K562 (cell line): ENCODE data around the gene SPRY2. TPM values are rescaled to one million over a fixed set of nuclear protein-coding genes. Genes with fewer than 3 reads are reported as not detected.
A peak's percentile ranks its signal among the peaks of the same experiment; 100 is the strongest.

Source experiments
- ATAC-seq: fragments of 200-7000 bp; cut with Tn5 transposase; 3 replicates; pipeline ENCODE4 v1.9.1; 2020; ENCODE audit warnings: moderate library complexity
- BruUV-seq: library from RNA; stranded (reverse); fragments of 400-500 nt; replicated peaks from 2 replicates; lab custom pipeline; 2021; lab: Mats Ljungman, UMichigan
- CTCF ChIA-PET: fragments of 300-600 bp; formaldehyde crosslinking; extraction: SDS; loops from one replicate; lab custom pipeline; 2021; ENCODE audit warnings: low intra/inter-chr PET ratio; lab: Yijun Ruan, JAX
- POLR2A ChIA-PET: fragments of 300-600, 350-650 bp; sonication (Branson Sonifier 250); formaldehyde crosslinking; extraction: SDS; loops from one replicate; lab custom pipeline; 2021; ENCODE audit warnings: antibody characterized with exemption, inconsistent platforms; lab: Yijun Ruan, JAX
- DNase-seq, 4 experiments: peaks; one replicate each; pipeline versions ENCODE4 v3.0.0 to v3.0.0-alpha.2; 2011 to 2018; ENCODE audit warnings: low spot score in 3 of 4, mixed read lengths in 3 of 4; ENCODE audit errors: extremely low read depth in 1 of 4
- FAIRE-seq: peaks from 2 replicates; lab custom pipeline; 2011; peaks lifted over from hg19 to GRCh38; lab: Jason Lieb, UNC
- H2AFZ ChIP-seq: 2 replicates; pipeline ENCODE4 v1.6.0; 2011; ENCODE audit warnings: low read depth, low read length, control low read depth, inconsistent platforms
- H3K27ac ChIP-seq: fragments of 200-600 bp; 3 replicates; pipeline ENCODE4 v1.8.0; 2011; ENCODE audit warnings: low read depth, mild to moderate bottlenecking, control low read depth, inconsistent platforms, low read length, moderate library complexity, mixed read lengths; ENCODE audit errors: extremely low read depth
- H3K27me3 ChIP-seq, 2 experiments: fragments of 300-600 bp in 1 of 2; 2 replicates in 1 of 2; 3 replicates in 1 of 2; pipeline versions ENCODE4 v1.6.0 to v1.8.0; 2011; ENCODE audit warnings: inconsistent platforms in 2 of 2, low read length in 2 of 2, mild to moderate bottlenecking in 1 of 2, mixed read lengths in 1 of 2, moderate library complexity in 1 of 2; ENCODE audit not compliant: control insufficient read depth in 2 of 2, insufficient read depth in 2 of 2
- H3K36me3 ChIP-seq: fragments of 300-600 bp; 3 replicates; pipeline ENCODE4 v1.8.0; 2011; ENCODE audit warnings: mild to moderate bottlenecking, low read length, inconsistent platforms; ENCODE audit not compliant: control insufficient read depth, insufficient read depth
- H3K4me1 ChIP-seq, 2 experiments: fragments of 200-600 bp in 1 of 2; replicated peaks in 1 of 2; 2 replicates in 1 of 2; 3 replicates in 1 of 2; pipeline versions ENCODE4 v1.5.1 to v1.8.0; 2011; ENCODE audit warnings: inconsistent platforms in 2 of 2, low read length in 2 of 2, mild to moderate bottlenecking in 1 of 2, mixed read lengths in 1 of 2, moderate library complexity in 1 of 2; ENCODE audit not compliant: control insufficient read depth in 2 of 2, insufficient read depth in 2 of 2
- H3K4me2 ChIP-seq: 2 replicates; pipeline ENCODE4 v1.6.1; 2011; ENCODE audit warnings: low read length, control low read depth, inconsistent platforms, mixed read lengths; ENCODE audit not compliant: insufficient read depth
- H3K4me3 ChIP-seq: fragments of 200-600 bp; sonication (generic), shearing (Covaris generic); 2 replicates; pipeline ENCODE4 v1.5.1; 2016; ENCODE audit warnings: control low read depth, inconsistent platforms
- H3K79me2 ChIP-seq: fragments of 200-600 bp; 3 replicates; pipeline ENCODE4 v1.8.0; 2011; ENCODE audit warnings: low read length, inconsistent platforms; ENCODE audit not compliant: control insufficient read depth, insufficient read depth
- H3K9ac ChIP-seq, 2 experiments: 2 replicates each; pipeline versions ENCODE4 v1.6.0 to v1.6.1; 2011; ENCODE audit warnings: low read depth in 2 of 2, low read length in 2 of 2, control low read depth in 1 of 2, inconsistent platforms in 1 of 2, mild to moderate bottlenecking in 1 of 2, mixed read lengths in 1 of 2; ENCODE audit not compliant: insufficient read depth in 1 of 2
- H3K9me1 ChIP-seq: one replicate; pipeline ENCODE4 v1.6.0; 2011; ENCODE audit warnings: inconsistent platforms, mild to moderate bottlenecking, low read length, moderate library complexity; ENCODE audit not compliant: control insufficient read depth, insufficient read depth
- H3K9me3 ChIP-seq: replicated peaks from 2 replicates; pipeline ENCODE4 v1.5.1; 2011; ENCODE audit warnings: low read depth, low read length, inconsistent platforms; ENCODE audit not compliant: control insufficient read depth, insufficient read depth
- H4K20me1 ChIP-seq: replicated peaks from 2 replicates; pipeline ENCODE4 v1.6.1; 2011; ENCODE audit warnings: low read length, inconsistent platforms, mixed read lengths; ENCODE audit not compliant: control insufficient read depth, insufficient read depth
- CSDE1 ChIP-seq, 2 experiments: fragments of 450-650 bp; IDR thresholded peaks; 2 replicates each; pipeline ENCODE4 v1.6.1; 2016; ENCODE audit warnings: mild to moderate bottlenecking in 1 of 2
- HNRNPLL ChIP-seq: fragments of 200-400 bp; formaldehyde crosslinking; IDR thresholded peaks from 2 replicates; pipeline ENCODE4 v1.6.1; 2017; ENCODE audit warnings: low read length, low read depth, mild to moderate bottlenecking; ENCODE audit not compliant: poor library complexity, severe bottlenecking
- HSF4 ChIP-seq: fragments of 250-450 bp; sonication (Bioruptor Pico); IDR thresholded peaks from 2 replicates; pipeline ENCODE4 v2.1.2; 2022; ENCODE audit warnings: mild to moderate bottlenecking, moderate library complexity, borderline replicate concordance
- MAFF ChIP-seq: IDR thresholded peaks from 2 replicates; pipeline ENCODE4 v1.6.1; 2012; ENCODE audit warnings: low read length, improper control_type of control experiment
- MYBL2 ChIP-seq, 2 experiments: fragments of 450-650 bp in 1 of 2; sonication (generic) in 1 of 2; formaldehyde crosslinking in 1 of 2; IDR thresholded peaks; 2 replicates each; pipeline versions ENCODE4 v1.6.1 to v1.8.1; 2017 to 2022; ENCODE audit warnings: borderline replicate concordance in 1 of 2, inconsistent platforms in 1 of 2, low read depth in 1 of 2, mild to moderate bottlenecking in 1 of 2, missing genetic modification reagents in 1 of 2, moderate library complexity in 1 of 2
- NFE2 ChIP-seq: IDR thresholded peaks from 2 replicates; pipeline ENCODE4 v1.6.1; 2014; ENCODE audit warnings: antibody characterized with exemption, low read depth
- PHB2 ChIP-seq: fragments of 450-650 bp; IDR thresholded peaks from 2 replicates; pipeline ENCODE4 v1.6.1; 2017; ENCODE audit warnings: low read depth
- PRMT5 ChIP-seq: sonication (generic); formaldehyde crosslinking; IDR thresholded peaks from 2 replicates; pipeline ENCODE4 v1.5.0; 2020; ENCODE audit warnings: missing genetic modification reagents
- SOX6 ChIP-seq: fragments of 450-650 bp; IDR thresholded peaks from 2 replicates; pipeline ENCODE4 v1.6.1; 2014; ENCODE audit warnings: mild to moderate bottlenecking
- ZNF134 ChIP-seq: fragments of 250-450 bp; sonication (Bioruptor Pico); conservative IDR thresholded peaks from 2 replicates; pipeline ENCODE4 v1.4.0; 2020
- ZNF253 ChIP-seq: fragments of 250-450 bp; sonication (Bioruptor Pico); conservative IDR thresholded peaks from 2 replicates; pipeline ENCODE4 v1.6.1; 2021; ENCODE audit warnings: mild to moderate bottlenecking
- ZNF586 ChIP-seq: fragments of 450-650 bp; formaldehyde crosslinking; conservative IDR thresholded peaks from 2 replicates; pipeline ENCODE4 v1.4.0; 2020; ENCODE audit warnings: mild to moderate bottlenecking, moderate library complexity
- WGBS: fragments of 100-300 bp; shearing (Covaris generic); methylation state at CpG from one replicate; pipeline ENCODE4 v1.1.6; 2016; ENCODE audit warnings: low coverage, mixed read lengths; ENCODE audit not compliant: insufficient coverage; ENCODE audit errors: missing lambda C conversion rate; 5-methylcytosine and 5-hydroxymethylcytosine counted together
- in situ Hi-C: fragments of 300-500 bp; cut with MboI; formaldehyde crosslinking; loops from 4 replicates; pipeline ENCODE4 v1.15.0; 2018; ENCODE audit warnings: inconsistent platforms, mixed read lengths
- intact Hi-C: fragments of 100-400 bp; cut with micrococcal nuclease; formaldehyde crosslinking; loops from 2 replicates; pipeline ENCODE4 v1.14.2; 2022
- polyA plus RNA-seq, 8 experiments: library from polyadenylated mRNA; depleted of rRNA in 4 of 8; stranded (reverse) in 5 of 8; unstranded in 3 of 8; fragments of >200 nt; fragmentation: Nextera tagmentation in 2 of 8; fragmentation: Illumina TruSeq in 1 of 8; extraction: Ambion mirVana in 2 of 8; extraction: Trizol in 1 of 8; gene quantifications; 2 replicates each; pipeline versions ENCODE4 v1.2.1 to v1.2.3, GENCODE V29; 2011 to 2014; ENCODE audit warnings: inconsistent platforms in 1 of 8, missing spikeins in 1 of 8
- total RNA-seq, 7 experiments: library from RNA; depleted of rRNA in 6 of 7; stranded (reverse); fragments of >200 nt in 6 of 7; fragmentation: Illumina TruSeq in 2 of 7; extraction: Trizol in 2 of 7; gene quantifications; 2 replicates each; pipeline versions ENCODE4 v1.2.1 to v1.2.3, GENCODE V29; 2011 to 2021; ENCODE audit warnings: low replicate concordance in 1 of 7
- TF ChIP-seq, protein P1 (sequence below): fragments of 450-650 bp; IDR thresholded peaks from 2 replicates; pipeline ENCODE4 v1.6.1; 2017; ENCODE audit warnings: antibody characterized with exemption, mild to moderate bottlenecking
- TF ChIP-seq, protein P2 (sequence below): fragments of 250-450 bp; sonication (Bioruptor Pico); IDR thresholded peaks from 2 replicates; pipeline ENCODE4 v1.5.0; 2020; ENCODE audit warnings: mild to moderate bottlenecking, borderline replicate concordance
- TF ChIP-seq, protein P3 (sequence below): fragments of 450-650 bp; formaldehyde crosslinking; IDR thresholded peaks from 2 replicates; pipeline ENCODE4 v1.4.0; 2022; ENCODE audit warnings: mild to moderate bottlenecking, moderate library complexity

SPRY2 gene
- total and polyA plus RNA-seq, 9 of the 15 experiments (the other 6 are each of a cell fraction or from before 2014, with no cell fraction given), result 1.8 to 7.8 (median 3.4) TPM

DNA sequence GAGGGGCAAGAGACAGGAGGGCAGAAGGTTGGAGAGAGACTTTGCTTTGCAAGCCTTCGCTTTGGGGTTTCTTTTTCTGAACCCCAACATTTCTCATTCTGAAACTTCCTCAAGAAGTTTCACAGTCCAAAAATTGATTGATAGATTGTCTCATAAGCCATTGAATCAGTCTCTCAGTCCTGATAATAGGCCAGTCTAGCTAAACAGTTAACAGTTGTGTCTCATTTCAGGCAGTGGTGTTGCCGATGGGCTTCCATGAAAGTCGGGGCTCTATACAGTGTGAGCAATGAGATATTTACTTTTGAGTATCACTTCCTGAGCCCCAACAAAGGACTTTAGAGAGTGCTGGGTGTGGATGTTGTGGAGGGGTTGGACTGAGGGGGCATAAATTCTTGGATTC, 26.5 kb upstream of the SPRY2 start:
- H3K36me3 ChIP-seq, result no peaks in the 10 kb centered on the region
- 3% methylated on average over 3 of the region's 3 CpGs for WGBS
- ChIA-PET POLR2A (interaction anchor here (0.5 kb wide), 1 partner anchor 1094 kb away, joined by 3 read pairs; no protein-coding TSS in a partner anchor), CTCF (no interaction called here)
- H2AFZ ChIP-seq, result no peak overlapping the region
- H3K9me3 ChIP-seq, result no peaks in the 10 kb centered on the region
- H3K79me2 ChIP-seq, result no peaks in the 10 kb centered on the region
- no TSS peak for BruUV-seq
- DNase-seq (no peak), ATAC-seq (peak; percentile 21; the same call in 1 of the 3 replicates), FAIRE-seq (no peak)
- no peak overlapping the region for H3K4me3 ChIP-seq
- H3K9ac ChIP-seq, result no peak overlapping the region
- no peak overlapping the region for H3K4me2 ChIP-seq
- intact Hi-C loops, result no loop called here
- H3K4me1 ChIP-seq, result peaks cover 0 to 2% of the 10 kb centered on the region in 2 experiments; a peak in 1 of 5 replicates
- no peaks in the 10 kb centered on the region for H3K9me1 ChIP-seq
- no peak overlapping the region for H3K27ac ChIP-seq
- TF ChIP-seq, protein P1, sequence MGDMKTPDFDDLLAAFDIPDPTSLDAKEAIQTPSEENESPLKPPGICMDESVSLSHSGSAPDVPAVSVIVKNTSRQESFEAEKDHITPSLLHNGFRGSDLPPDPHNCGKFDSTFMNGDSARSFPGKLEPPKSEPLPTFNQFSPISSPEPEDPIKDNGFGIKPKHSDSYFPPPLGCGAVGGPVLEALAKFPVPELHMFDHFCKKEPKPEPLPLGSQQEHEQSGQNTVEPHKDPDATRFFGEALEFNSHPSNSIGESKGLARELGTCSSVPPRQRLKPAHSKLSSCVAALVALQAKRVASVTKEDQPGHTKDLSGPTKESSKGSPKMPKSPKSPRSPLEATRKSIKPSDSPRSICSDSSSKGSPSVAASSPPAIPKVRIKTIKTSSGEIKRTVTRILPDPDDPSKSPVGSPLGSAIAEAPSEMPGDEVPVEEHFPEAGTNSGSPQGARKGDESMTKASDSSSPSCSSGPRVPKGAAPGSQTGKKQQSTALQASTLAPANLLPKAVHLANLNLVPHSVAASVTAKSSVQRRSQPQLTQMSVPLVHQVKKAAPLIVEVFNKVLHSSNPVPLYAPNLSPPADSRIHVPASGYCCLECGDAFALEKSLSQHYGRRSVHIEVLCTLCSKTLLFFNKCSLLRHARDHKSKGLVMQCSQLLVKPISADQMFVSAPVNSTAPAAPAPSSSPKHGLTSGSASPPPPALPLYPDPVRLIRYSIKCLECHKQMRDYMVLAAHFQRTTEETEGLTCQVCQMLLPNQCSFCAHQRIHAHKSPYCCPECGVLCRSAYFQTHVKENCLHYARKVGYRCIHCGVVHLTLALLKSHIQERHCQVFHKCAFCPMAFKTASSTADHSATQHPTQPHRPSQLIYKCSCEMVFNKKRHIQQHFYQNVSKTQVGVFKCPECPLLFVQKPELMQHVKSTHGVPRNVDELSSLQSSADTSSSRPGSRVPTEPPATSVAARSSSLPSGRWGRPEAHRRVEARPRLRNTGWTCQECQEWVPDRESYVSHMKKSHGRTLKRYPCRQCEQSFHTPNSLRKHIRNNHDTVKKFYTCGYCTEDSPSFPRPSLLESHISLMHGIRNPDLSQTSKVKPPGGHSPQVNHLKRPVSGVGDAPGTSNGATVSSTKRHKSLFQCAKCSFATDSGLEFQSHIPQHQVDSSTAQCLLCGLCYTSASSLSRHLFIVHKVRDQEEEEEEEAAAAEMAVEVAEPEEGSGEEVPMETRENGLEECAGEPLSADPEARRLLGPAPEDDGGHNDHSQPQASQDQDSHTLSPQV, result no peak
- TF ChIP-seq ZNF253 (CRISPR knock-in tag), result no peak
- no peak for TF ChIP-seq PRMT5 (CRISPR knock-in tag)
- TF ChIP-seq SOX6, result no peak
- no peak for TF ChIP-seq MYBL2 (IDR thresholded peaks at IDR 0.05; ENCODE audit: low read depth)
- no peak for TF ChIP-seq MYBL2 (CRISPR knock-in tag; IDR thresholded peaks at IDR 0.05; ENCODE audit: borderline replicate concordance)
- TF ChIP-seq, protein P2, sequence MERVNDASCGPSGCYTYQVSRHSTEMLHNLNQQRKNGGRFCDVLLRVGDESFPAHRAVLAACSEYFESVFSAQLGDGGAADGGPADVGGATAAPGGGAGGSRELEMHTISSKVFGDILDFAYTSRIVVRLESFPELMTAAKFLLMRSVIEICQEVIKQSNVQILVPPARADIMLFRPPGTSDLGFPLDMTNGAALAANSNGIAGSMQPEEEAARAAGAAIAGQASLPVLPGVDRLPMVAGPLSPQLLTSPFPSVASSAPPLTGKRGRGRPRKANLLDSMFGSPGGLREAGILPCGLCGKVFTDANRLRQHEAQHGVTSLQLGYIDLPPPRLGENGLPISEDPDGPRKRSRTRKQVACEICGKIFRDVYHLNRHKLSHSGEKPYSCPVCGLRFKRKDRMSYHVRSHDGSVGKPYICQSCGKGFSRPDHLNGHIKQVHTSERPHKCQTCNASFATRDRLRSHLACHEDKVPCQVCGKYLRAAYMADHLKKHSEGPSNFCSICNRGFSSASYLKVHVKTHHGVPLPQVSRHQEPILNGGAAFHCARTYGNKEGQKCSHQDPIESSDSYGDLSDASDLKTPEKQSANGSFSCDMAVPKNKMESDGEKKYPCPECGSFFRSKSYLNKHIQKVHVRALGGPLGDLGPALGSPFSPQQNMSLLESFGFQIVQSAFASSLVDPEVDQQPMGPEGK (CRISPR knock-in tag), result no peak
- no peak for TF ChIP-seq NFE2
- TF ChIP-seq MAFF, result no peak
- no peak for TF ChIP-seq HNRNPLL
- no peak for TF ChIP-seq ZNF134 (CRISPR knock-in tag)
- no peak for TF ChIP-seq PHB2
- TF ChIP-seq ZNF586 (CRISPR knock-in tag), result no peak
- TF ChIP-seq, protein P3, sequence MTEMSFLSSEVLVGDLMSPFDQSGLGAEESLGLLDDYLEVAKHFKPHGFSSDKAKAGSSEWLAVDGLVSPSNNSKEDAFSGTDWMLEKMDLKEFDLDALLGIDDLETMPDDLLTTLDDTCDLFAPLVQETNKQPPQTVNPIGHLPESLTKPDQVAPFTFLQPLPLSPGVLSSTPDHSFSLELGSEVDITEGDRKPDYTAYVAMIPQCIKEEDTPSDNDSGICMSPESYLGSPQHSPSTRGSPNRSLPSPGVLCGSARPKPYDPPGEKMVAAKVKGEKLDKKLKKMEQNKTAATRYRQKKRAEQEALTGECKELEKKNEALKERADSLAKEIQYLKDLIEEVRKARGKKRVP, result no peak
- no peak for TF ChIP-seq HSF4 (CRISPR knock-in tag)
- TF ChIP-seq CSDE1 (IDR thresholded peaks at IDR 0.05), result no peak
- no peaks in the 10 kb centered on the region for H4K20me1 ChIP-seq
- no peaks in the 10 kb centered on the region; a peak in 1 of 5 replicates for H3K27me3 ChIP-seq
- in situ Hi-C loops, result no loop called here
